ENCODE results near the gene ETHE1.
A peak's percentile ranks its signal among the peaks of the same experiment; 100 is the strongest.

The ETHE1 gene

DNA sequence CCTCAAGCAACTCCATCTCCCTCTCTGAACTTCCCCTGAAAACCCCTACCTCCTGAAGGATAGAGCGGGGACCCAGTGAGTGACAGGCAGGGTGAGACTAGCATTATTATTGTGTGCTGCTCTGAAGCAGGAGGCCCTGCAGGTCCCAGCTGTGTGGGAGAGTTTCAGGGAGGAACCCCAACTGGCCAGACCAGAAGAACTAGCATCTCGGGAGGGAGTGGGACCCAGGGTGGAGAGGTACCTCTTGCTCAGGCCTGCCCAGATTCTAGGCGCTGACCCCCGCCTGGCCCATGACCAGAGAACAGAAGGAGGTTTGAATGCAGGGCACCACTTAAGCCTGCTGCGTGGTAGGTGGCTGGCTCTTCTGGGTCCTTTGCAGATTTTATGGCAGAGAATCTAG is 55.9 kb downstream of the ETHE1 start:
- Histone ChIP-seq H3K23ac (ENCODE audit: low read length) (no peak overlapping the region), H3K79me1 (ENCODE audit: low read length) (no peaks in the 10 kb centered on the region), H2BK15ac (replicated peaks; ENCODE audit: low read depth) (no peak overlapping the region), H2BK5ac (ENCODE audit: low read length) (no peak overlapping the region), H2AK5ac (ENCODE audit: low read length) (no peak overlapping the region), H3K4me3 (ENCODE audit: low read length) (no peak overlapping the region), H3K27ac (ENCODE audit: low read depth, low read length) (no peak overlapping the region), H3K36me3 (ENCODE audit: control insufficient read depth, insufficient read depth, low read length) (no peaks in the 10 kb centered on the region), H4K8ac (ENCODE audit: low read depth, low read length) (no peak overlapping the region), H3K4me2 (ENCODE audit: low read length) (no peak overlapping the region), H3K4ac (ENCODE audit: low read depth, low read length) (no peak overlapping the region), H2BK120ac (ENCODE audit: low read depth, low read length) (no peak overlapping the region), H3K56ac (ENCODE audit: low read length) (no peak overlapping the region), H3K18ac (ENCODE audit: low read length) (no peak overlapping the region), H3K4me1 (ENCODE audit: control insufficient read depth, low read depth, low read length) (no peaks in the 10 kb centered on the region), H3K79me2 (ENCODE audit: control insufficient read depth, insufficient read depth, low read length) (no peaks in the 10 kb centered on the region), H4K5ac (ENCODE audit: low read length) (no peak overlapping the region), H3K9ac (ENCODE audit: low read length) (no peak overlapping the region), H3K27me3 (ENCODE audit: insufficient read depth, low read length, poor library complexity) (no peaks in the 10 kb centered on the region)
- no peak for DNase-seq
- no CpG with 5 or more reads among the region's 5 CpGs for WGBS (ENCODE audit: extremely low coverage, insufficient coverage, low lambda C conversion rate)

GRCh38 chr19:43470288-43470687 is 56.7 kb downstream of the ETHE1 start:
- WGBS (ENCODE audit: extremely low coverage, insufficient coverage, low lambda C conversion rate), result no CpG with 5 or more reads among the region's 10 CpGs

GRCh38 chr19:43469160-43469480 is 57.9 kb downstream of the ETHE1 start:
- Histone ChIP-seq H3K4me3 (ENCODE audit: low read length) (no peak overlapping the region), H2BK5ac (ENCODE audit: low read length) (no peak overlapping the region), H2BK120ac (ENCODE audit: low read depth, low read length) (no peak overlapping the region), H3K56ac (ENCODE audit: low read length) (no peak overlapping the region), H2AK5ac (ENCODE audit: low read length) (no peak overlapping the region), H2BK15ac (replicated peaks; ENCODE audit: low read depth) (no peak overlapping the region), H3K23ac (ENCODE audit: low read length) (no peak overlapping the region), H3K79me1 (ENCODE audit: low read length) (no peaks in the 10 kb centered on the region), H4K8ac (ENCODE audit: low read depth, low read length) (no peak overlapping the region), H3K79me2 (ENCODE audit: control insufficient read depth, insufficient read depth, low read length) (no peaks in the 10 kb centered on the region), H4K5ac (ENCODE audit: low read length) (no peak overlapping the region), H3K27me3 (ENCODE audit: insufficient read depth, low read length, poor library complexity) (no peaks in the 10 kb centered on the region), H3K4ac (ENCODE audit: low read depth, low read length) (no peak overlapping the region), H3K18ac (ENCODE audit: low read length) (no peak overlapping the region), H3K27ac (ENCODE audit: low read depth, low read length) (no peak overlapping the region), H3K36me3 (ENCODE audit: control insufficient read depth, insufficient read depth, low read length) (no peaks in the 10 kb centered on the region), H3K4me2 (ENCODE audit: low read length) (no peak overlapping the region), H3K4me1 (ENCODE audit: control insufficient read depth, low read depth, low read length) (peaks cover 2% of the 10 kb centered on the region), H3K9ac (ENCODE audit: low read length) (no peak overlapping the region)
- WGBS (ENCODE audit: extremely low coverage, insufficient coverage, low lambda C conversion rate), result no CpG with 5 or more reads among the region's 1 CpG
- DNase-seq, result no peak

More at GRCh38 chr19:43470288-43470687, 56.7 kb downstream of the ETHE1 start:
- H3K36me3 ChIP-seq (ENCODE audit: control insufficient read depth, insufficient read depth, low read length), result no peaks in the 10 kb centered on the region
- H2BK15ac ChIP-seq (replicated peaks; ENCODE audit: low read depth), result no peak overlapping the region
- no peaks in the 10 kb centered on the region for H3K79me1 ChIP-seq (ENCODE audit: low read length)
- H3K18ac ChIP-seq (ENCODE audit: low read length), result no peak overlapping the region
- no peak overlapping the region for H3K27ac ChIP-seq (ENCODE audit: low read depth, low read length)
- H3K4me3 ChIP-seq (ENCODE audit: low read length), result no peak overlapping the region
- H3K56ac ChIP-seq (ENCODE audit: low read length), result no peak overlapping the region
- no peak overlapping the region for H2AK5ac ChIP-seq (ENCODE audit: low read length)
- no peaks in the 10 kb centered on the region for H3K27me3 ChIP-seq (ENCODE audit: insufficient read depth, low read length, poor library complexity)
- H3K4ac ChIP-seq (ENCODE audit: low read depth, low read length), result no peak overlapping the region
- no peak overlapping the region for H3K9ac ChIP-seq (ENCODE audit: low read length)
- H4K8ac ChIP-seq (ENCODE audit: low read depth, low read length), result no peak overlapping the region
- H2BK5ac ChIP-seq (ENCODE audit: low read length), result no peak overlapping the region
- H3K4me2 ChIP-seq (ENCODE audit: low read length), result no peak overlapping the region
- no peaks in the 10 kb centered on the region for H3K79me2 ChIP-seq (ENCODE audit: control insufficient read depth, insufficient read depth, low read length)
- no peak overlapping the region for H3K23ac ChIP-seq (ENCODE audit: low read length)
- no peak overlapping the region for H4K5ac ChIP-seq (ENCODE audit: low read length)
- peak; percentile 68 for DNase-seq
- H2BK120ac ChIP-seq (ENCODE audit: low read depth, low read length), result no peak overlapping the region
- no peaks in the 10 kb centered on the region for H3K4me1 ChIP-seq (ENCODE audit: control insufficient read depth, low read depth, low read length)

DNA sequence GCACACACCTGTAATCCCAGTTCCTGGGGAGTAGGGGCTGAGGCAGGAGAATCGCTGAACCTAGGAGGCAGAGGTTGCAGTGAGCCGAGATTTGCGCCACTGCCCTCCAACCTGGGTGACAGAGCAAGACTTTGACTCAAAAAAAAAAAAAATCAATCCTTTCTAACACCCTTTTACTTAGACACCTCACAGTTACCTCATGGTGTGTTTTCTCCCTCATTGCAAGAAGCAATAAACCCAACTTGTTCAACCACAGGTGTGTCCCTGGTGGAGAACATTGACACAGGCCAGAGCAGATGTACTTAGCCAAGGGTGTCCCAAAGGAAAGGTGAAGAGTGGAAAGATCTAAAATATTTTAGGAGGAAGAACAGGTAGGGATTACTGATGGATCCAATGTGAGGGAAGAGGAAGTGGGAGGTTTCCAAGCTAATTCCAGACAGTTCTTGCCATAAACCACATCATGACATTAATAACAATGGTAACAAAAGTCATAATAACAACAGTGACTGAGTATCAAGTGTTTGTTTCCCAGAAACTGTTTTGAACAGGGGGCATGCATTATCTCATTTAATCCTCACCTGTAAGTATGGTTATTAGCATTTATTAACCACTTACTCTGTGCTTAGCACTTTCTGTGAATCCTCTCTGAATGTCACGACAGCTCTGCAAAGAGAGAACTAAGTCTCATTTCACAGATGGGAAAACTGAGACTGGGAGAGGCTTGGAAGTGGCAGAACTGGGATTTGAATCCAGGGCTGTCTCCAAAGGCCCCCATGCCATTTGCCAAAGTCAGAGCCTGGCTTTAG is 58.4 kb downstream of the ETHE1 start:
- Histone ChIP-seq H3K36me3 (ENCODE audit: control insufficient read depth, insufficient read depth, low read length) (no peaks in the 10 kb centered on the region), H3K56ac (ENCODE audit: low read length) (no peak overlapping the region), H3K4me2 (ENCODE audit: low read length) (no peak overlapping the region), H3K79me2 (ENCODE audit: control insufficient read depth, insufficient read depth, low read length) (no peaks in the 10 kb centered on the region), H3K18ac (ENCODE audit: low read length) (no peak overlapping the region), H2BK120ac (ENCODE audit: low read depth, low read length) (no peak overlapping the region), H2AK5ac (ENCODE audit: low read length) (no peak overlapping the region), H3K4me3 (ENCODE audit: low read length) (no peak overlapping the region), H4K8ac (ENCODE audit: low read depth, low read length) (no peak overlapping the region), H3K27ac (ENCODE audit: low read depth, low read length) (no peak overlapping the region), H4K5ac (ENCODE audit: low read length) (no peak overlapping the region), H2BK5ac (ENCODE audit: low read length) (no peak overlapping the region), H3K23ac (ENCODE audit: low read length) (no peak overlapping the region), H3K27me3 (ENCODE audit: insufficient read depth, low read length, poor library complexity) (no peaks in the 10 kb centered on the region), H3K9ac (ENCODE audit: low read length) (no peak overlapping the region), H3K79me1 (ENCODE audit: low read length) (no peaks in the 10 kb centered on the region), H3K4ac (ENCODE audit: low read depth, low read length) (no peak overlapping the region), H2BK15ac (replicated peaks; ENCODE audit: low read depth) (no peak overlapping the region), H3K4me1 (ENCODE audit: control insufficient read depth, low read depth, low read length) (peaks cover 2% of the 10 kb centered on the region)
- WGBS (ENCODE audit: extremely low coverage, insufficient coverage, low lambda C conversion rate), result no CpG with 5 or more reads among the region's 4 CpGs
- no peak for DNase-seq

DNA sequence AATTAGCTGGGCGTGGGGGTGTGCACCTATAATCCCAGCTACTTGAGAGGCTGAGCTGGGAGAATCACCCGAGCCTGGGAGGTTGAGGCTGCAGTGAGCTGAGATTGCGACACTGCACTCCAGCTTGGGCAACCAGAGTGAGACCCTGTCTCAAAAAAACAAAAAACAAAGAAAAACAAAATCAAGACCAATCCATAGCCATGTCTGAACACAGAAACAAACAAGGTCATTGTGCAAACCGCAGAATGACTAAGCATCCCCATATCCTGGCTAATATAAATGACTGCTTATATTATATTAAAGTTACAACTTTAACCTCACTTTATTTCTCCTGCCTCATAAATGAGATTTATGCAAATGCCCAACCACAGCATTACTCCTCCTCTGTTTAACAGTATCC is 59.3 kb downstream of the ETHE1 start:
- no peak overlapping the region for H3K23ac ChIP-seq (ENCODE audit: low read length)
- H3K79me2 ChIP-seq (ENCODE audit: control insufficient read depth, insufficient read depth, low read length), result no peaks in the 10 kb centered on the region
- H2BK5ac ChIP-seq (ENCODE audit: low read length), result no peak overlapping the region
- no peak overlapping the region for H4K8ac ChIP-seq (ENCODE audit: low read depth, low read length)
- H3K4me1 ChIP-seq (ENCODE audit: control insufficient read depth, low read depth, low read length), result peaks cover 2% of the 10 kb centered on the region
- no peak overlapping the region for H2BK120ac ChIP-seq (ENCODE audit: low read depth, low read length)
- DNase-seq, result no peak
- H3K4ac ChIP-seq (ENCODE audit: low read depth, low read length), result no peak overlapping the region
- no peaks in the 10 kb centered on the region for H3K36me3 ChIP-seq (ENCODE audit: control insufficient read depth, insufficient read depth, low read length)
- H3K79me1 ChIP-seq (ENCODE audit: low read length), result no peaks in the 10 kb centered on the region
- H2BK15ac ChIP-seq (replicated peaks; ENCODE audit: low read depth), result no peak overlapping the region
- H3K27ac ChIP-seq (ENCODE audit: low read depth, low read length), result no peak overlapping the region
- H3K27me3 ChIP-seq (ENCODE audit: insufficient read depth, low read length, poor library complexity), result no peaks in the 10 kb centered on the region
- H3K9ac ChIP-seq (ENCODE audit: low read length), result no peak overlapping the region
- no peak overlapping the region for H3K4me3 ChIP-seq (ENCODE audit: low read length)
- no peak overlapping the region for H4K5ac ChIP-seq (ENCODE audit: low read length)
- H3K56ac ChIP-seq (ENCODE audit: low read length), result no peak overlapping the region
- no peak overlapping the region for H3K18ac ChIP-seq (ENCODE audit: low read length)
- no CpG with 5 or more reads among the region's 4 CpGs for WGBS (ENCODE audit: extremely low coverage, insufficient coverage, low lambda C conversion rate)
- no peak overlapping the region for H3K4me2 ChIP-seq (ENCODE audit: low read length)
- H2AK5ac ChIP-seq (ENCODE audit: low read length), result no peak overlapping the region

- no peaks in the 10 kb centered on the region for H3K79me1 ChIP-seq (ENCODE audit: low read length)
- H3K36me3 ChIP-seq (ENCODE audit: control insufficient read depth, insufficient read depth, low read length), result no peaks in the 10 kb centered on the region
Observed at GRCh38 chr19:43467276-43467675, 59.7 kb downstream of the ETHE1 start.

More at GRCh38 chr19:43467276-43467675, 59.7 kb downstream of the ETHE1 start:
- no peak overlapping the region for H3K27ac ChIP-seq (ENCODE audit: low read depth, low read length)
- H3K9ac ChIP-seq (ENCODE audit: low read length), result no peak overlapping the region
- no peak overlapping the region for H4K8ac ChIP-seq (ENCODE audit: low read depth, low read length)
- no peak overlapping the region for H3K4ac ChIP-seq (ENCODE audit: low read depth, low read length)
- H2BK5ac ChIP-seq (ENCODE audit: low read length), result no peak overlapping the region
- H4K5ac ChIP-seq (ENCODE audit: low read length), result no peak overlapping the region
- H3K56ac ChIP-seq (ENCODE audit: low read length), result no peak overlapping the region
- no peak overlapping the region for H3K4me3 ChIP-seq (ENCODE audit: low read length)
- no peak overlapping the region for H2AK5ac ChIP-seq (ENCODE audit: low read length)
- no peaks in the 10 kb centered on the region for H3K27me3 ChIP-seq (ENCODE audit: insufficient read depth, low read length, poor library complexity)
- no peaks in the 10 kb centered on the region for H3K79me2 ChIP-seq (ENCODE audit: control insufficient read depth, insufficient read depth, low read length)
- no peak for DNase-seq
- no peak overlapping the region for H2BK120ac ChIP-seq (ENCODE audit: low read depth, low read length)
- H2BK15ac ChIP-seq (replicated peaks; ENCODE audit: low read depth), result no peak overlapping the region
- no peak overlapping the region for H3K23ac ChIP-seq (ENCODE audit: low read length)
- no CpG with 5 or more reads among the region's 6 CpGs for WGBS (ENCODE audit: extremely low coverage, insufficient coverage, low lambda C conversion rate)
- H3K4me1 ChIP-seq (ENCODE audit: control insufficient read depth, low read depth, low read length), result peaks cover 2% of the 10 kb centered on the region
- H3K4me2 ChIP-seq (ENCODE audit: low read length), result no peak overlapping the region
- no peak overlapping the region for H3K18ac ChIP-seq (ENCODE audit: low read length)
